22Rv1 (cell line): Measurements from ENCODE around the gene R3HCC1L.

Experiments used
- ZFX ChIP-seq: fragments of 450-650 bp; IDR thresholded peaks from 2 replicates; pipeline ENCODE4 v1.6.1; 2017; ENCODE audit warnings: antibody characterized with exemption, borderline replicate concordance
- TF ChIP-seq, protein P1 (sequence below): fragments of 450-650 bp; IDR thresholded peaks from 2 replicates; pipeline ENCODE4 v1.5.1; 2017; ENCODE audit warnings: mild to moderate bottlenecking

DNA sequence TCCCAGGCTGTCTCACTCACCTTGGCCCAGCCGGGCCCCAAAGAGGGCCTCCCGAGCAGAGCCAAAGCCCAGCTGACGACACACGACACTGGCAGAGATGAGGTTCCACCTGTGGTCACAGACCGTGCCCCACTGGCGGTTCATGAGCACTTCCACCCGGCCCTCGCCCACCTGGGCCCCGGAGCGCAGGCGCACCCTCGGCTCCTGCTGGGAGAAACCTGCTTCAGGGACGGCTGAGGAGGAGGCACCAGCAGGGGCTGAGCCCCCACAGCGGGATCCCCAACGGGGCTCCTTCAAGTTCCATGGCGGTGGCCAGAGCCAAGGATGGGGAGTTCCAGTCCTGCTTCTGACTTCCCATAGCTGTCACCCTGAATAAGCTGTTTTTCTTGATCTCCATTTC, 123.5 kb downstream of the R3HCC1L start:
- TF ChIP-seq, protein P1, sequence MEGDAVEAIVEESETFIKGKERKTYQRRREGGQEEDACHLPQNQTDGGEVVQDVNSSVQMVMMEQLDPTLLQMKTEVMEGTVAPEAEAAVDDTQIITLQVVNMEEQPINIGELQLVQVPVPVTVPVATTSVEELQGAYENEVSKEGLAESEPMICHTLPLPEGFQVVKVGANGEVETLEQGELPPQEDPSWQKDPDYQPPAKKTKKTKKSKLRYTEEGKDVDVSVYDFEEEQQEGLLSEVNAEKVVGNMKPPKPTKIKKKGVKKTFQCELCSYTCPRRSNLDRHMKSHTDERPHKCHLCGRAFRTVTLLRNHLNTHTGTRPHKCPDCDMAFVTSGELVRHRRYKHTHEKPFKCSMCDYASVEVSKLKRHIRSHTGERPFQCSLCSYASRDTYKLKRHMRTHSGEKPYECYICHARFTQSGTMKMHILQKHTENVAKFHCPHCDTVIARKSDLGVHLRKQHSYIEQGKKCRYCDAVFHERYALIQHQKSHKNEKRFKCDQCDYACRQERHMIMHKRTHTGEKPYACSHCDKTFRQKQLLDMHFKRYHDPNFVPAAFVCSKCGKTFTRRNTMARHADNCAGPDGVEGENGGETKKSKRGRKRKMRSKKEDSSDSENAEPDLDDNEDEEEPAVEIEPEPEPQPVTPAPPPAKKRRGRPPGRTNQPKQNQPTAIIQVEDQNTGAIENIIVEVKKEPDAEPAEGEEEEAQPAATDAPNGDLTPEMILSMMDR = no peak
- no peak for TF ChIP-seq ZFX
